WTC11 (cell line): ENCODE results near the gene CROCC2. TPM values are rescaled to one million over a fixed set of nuclear protein-coding genes. Genes with fewer than 3 reads are reported as not detected.

Source experiments
- ATAC-seq: fragments of 200-7000 bp; cut with Tn5 transposase; 2 replicates; pipeline ENCODE4 v1.10.0; 2021; ENCODE audit warnings: mild to moderate bottlenecking, moderate library complexity
- CTCF ChIA-PET: fragments of 300-600 bp; sonication (Branson Sonifier 250); formaldehyde crosslinking; loops from one replicate; lab custom pipeline; 2021; ENCODE audit warnings: antibody characterized with exemption; lab: Charles Lee
- POLR2A ChIA-PET: fragments of 350-600 bp; sonication (Branson Sonifier 250); formaldehyde crosslinking; loops from one replicate; lab custom pipeline; 2021; ENCODE audit warnings: antibody characterized with exemption; lab: Charles Lee
- DNase-seq: peaks from one replicate; pipeline ENCODE4 v3.0.0; 2021; ENCODE audit warnings: low spot score
- H3K27ac Mint-ChIP-seq: 2 replicates; pipeline ENCODE4 v1.8.0; 2021; ENCODE audit warnings: mixed read lengths
- H3K27me3 Mint-ChIP-seq: 2 replicates; pipeline ENCODE4 v1.8.0; 2021; ENCODE audit warnings: low read depth, mild to moderate bottlenecking, moderate library complexity, mixed read lengths
- H3K36me3 Mint-ChIP-seq: 2 replicates; pipeline ENCODE4 v1.8.0; 2021; ENCODE audit warnings: mixed read lengths
- H3K4me1 Mint-ChIP-seq: 2 replicates; pipeline ENCODE4 v1.8.0; 2022; ENCODE audit warnings: mixed read lengths
- H3K4me3 Mint-ChIP-seq: 2 replicates; pipeline ENCODE4 v1.8.0; 2021; ENCODE audit warnings: mild to moderate bottlenecking, moderate library complexity, mixed read lengths
- H3K9me3 Mint-ChIP-seq: 2 replicates; pipeline ENCODE4 v1.8.0; 2021; ENCODE audit warnings: mixed read lengths
- CREB1 ChIP-seq: sonication (generic); formaldehyde crosslinking; IDR thresholded peaks from 2 replicates; pipeline ENCODE4 v1.8.0; 2023; ENCODE audit warnings: mild to moderate bottlenecking, missing genetic modification reagents
- ELF4 ChIP-seq: sonication (generic); formaldehyde crosslinking; IDR thresholded peaks from 2 replicates; pipeline ENCODE4 v1.8.1; 2022; ENCODE audit warnings: low read depth, mild to moderate bottlenecking, moderate library complexity, missing genetic modification reagents
- FOXJ3 ChIP-seq: sonication (generic); formaldehyde crosslinking; IDR thresholded peaks from 2 replicates; pipeline ENCODE4 v1.9.0; 2021; ENCODE audit warnings: missing genetic modification reagents, mild to moderate bottlenecking, borderline replicate concordance
- GRHL2 ChIP-seq: fragments of 250-450 bp; sonication (Bioruptor Pico); IDR thresholded peaks from 2 replicates; pipeline ENCODE4 v1.8.0; 2022; ENCODE audit warnings: mild to moderate bottlenecking, moderate library complexity; ENCODE audit not compliant: insufficient replicate concordance, severe bottlenecking
- MXD4 ChIP-seq: fragments of 250-450 bp; sonication (Bioruptor Pico); IDR thresholded peaks from 2 replicates; pipeline ENCODE4 v1.8.0; 2021; ENCODE audit warnings: mild to moderate bottlenecking, moderate library complexity, borderline replicate concordance
- NR3C1 ChIP-seq: sonication (generic); formaldehyde crosslinking; conservative IDR thresholded peaks from 2 replicates; pipeline ENCODE4 v1.8.1; 2023; ENCODE audit warnings: low read depth, mild to moderate bottlenecking, missing genetic modification reagents
- RORB ChIP-seq: fragments of 250-450 bp; sonication (Bioruptor Pico); IDR thresholded peaks from 2 replicates; pipeline ENCODE4 v1.9.0; 2021; ENCODE audit warnings: mild to moderate bottlenecking
- SMAD3 ChIP-seq: sonication (generic); formaldehyde crosslinking; IDR thresholded peaks from 2 replicates; pipeline ENCODE4 v1.8.0; 2022; ENCODE audit warnings: missing genetic modification reagents, mild to moderate bottlenecking, borderline replicate concordance
- ZNF423 ChIP-seq: fragments of 250-450 bp; sonication (Bioruptor Pico); IDR thresholded peaks from 2 replicates; pipeline ENCODE4 v2.1.2; 2022; ENCODE audit warnings: mild to moderate bottlenecking, moderate library complexity
- ZNF671 ChIP-seq: fragments of 250-450 bp; sonication (Bioruptor Pico); IDR thresholded peaks from 2 replicates; pipeline ENCODE4 v1.8.0; 2021; ENCODE audit warnings: mild to moderate bottlenecking
- total RNA-seq: library from RNA; stranded (reverse); gene quantifications from 3 replicates; pipeline ENCODE4 v1.2.3, GENCODE V29; 2021
- TF ChIP-seq, protein P1 (sequence below): sonication (generic); formaldehyde crosslinking; IDR thresholded peaks from 2 replicates; pipeline ENCODE4 v1.8.0; 2022; ENCODE audit warnings: missing genetic modification reagents
- TF ChIP-seq, protein P2 (sequence below): sonication (generic); formaldehyde crosslinking; conservative IDR thresholded peaks from 2 replicates; pipeline ENCODE4 v1.8.1; 2023; ENCODE audit warnings: mild to moderate bottlenecking, low read depth, missing genetic modification reagents, moderate library complexity
- TF ChIP-seq, protein P3 (sequence below): fragments of 250-450 bp; sonication (Bioruptor Pico); IDR thresholded peaks from 2 replicates; pipeline ENCODE4 v2.1.2; 2022; ENCODE audit warnings: mild to moderate bottlenecking, moderate library complexity
- TF ChIP-seq, protein P4 (sequence below): sonication (generic); formaldehyde crosslinking; IDR thresholded peaks from 2 replicates; pipeline ENCODE4 v1.8.1; 2022; ENCODE audit warnings: mild to moderate bottlenecking, missing genetic modification reagents, moderate library complexity, borderline replicate concordance

CROCC2 gene
- total RNA-seq, 1 experiment from 2014 or later = not detected

DNA sequence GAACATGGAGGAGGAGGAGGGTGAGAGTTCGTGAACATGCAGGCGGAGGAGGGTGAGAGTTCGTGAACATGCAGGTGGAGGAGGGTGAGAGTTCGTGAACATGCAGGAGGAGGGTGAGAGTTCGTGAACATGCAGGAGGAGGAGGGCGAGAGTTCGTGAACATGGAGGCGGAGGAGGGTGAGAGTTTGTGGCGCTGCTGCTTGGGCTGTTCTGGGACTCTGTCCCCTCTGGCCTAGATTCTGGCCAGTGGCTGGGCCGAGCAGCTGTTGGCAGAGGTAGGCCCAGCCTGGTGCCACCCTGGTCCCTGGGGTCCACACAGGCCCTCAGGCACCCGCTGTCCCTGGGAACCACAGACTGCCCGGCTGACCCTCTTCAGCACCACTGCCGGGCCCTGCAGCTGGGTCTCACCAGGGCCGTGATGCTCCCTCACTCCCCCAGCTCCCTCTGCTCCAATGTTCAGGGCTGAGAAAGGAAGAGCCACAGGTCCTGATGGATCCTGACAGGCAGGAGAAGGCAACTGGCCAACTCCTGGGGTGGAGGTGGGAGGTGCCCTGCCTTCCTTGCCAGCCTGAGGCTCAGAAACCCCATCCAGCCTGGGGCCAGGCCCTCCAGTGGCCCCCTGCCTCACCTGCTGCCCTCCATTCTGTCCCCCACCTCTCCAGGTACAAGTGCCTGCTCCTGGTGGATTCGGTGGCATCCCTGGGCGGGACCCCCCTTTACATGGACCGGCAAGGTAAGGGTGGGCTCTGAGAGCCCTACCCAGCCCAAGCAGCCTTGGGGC is 33.6 kb upstream of the CROCC2 start (continued):
- TF ChIP-seq, protein P1, sequence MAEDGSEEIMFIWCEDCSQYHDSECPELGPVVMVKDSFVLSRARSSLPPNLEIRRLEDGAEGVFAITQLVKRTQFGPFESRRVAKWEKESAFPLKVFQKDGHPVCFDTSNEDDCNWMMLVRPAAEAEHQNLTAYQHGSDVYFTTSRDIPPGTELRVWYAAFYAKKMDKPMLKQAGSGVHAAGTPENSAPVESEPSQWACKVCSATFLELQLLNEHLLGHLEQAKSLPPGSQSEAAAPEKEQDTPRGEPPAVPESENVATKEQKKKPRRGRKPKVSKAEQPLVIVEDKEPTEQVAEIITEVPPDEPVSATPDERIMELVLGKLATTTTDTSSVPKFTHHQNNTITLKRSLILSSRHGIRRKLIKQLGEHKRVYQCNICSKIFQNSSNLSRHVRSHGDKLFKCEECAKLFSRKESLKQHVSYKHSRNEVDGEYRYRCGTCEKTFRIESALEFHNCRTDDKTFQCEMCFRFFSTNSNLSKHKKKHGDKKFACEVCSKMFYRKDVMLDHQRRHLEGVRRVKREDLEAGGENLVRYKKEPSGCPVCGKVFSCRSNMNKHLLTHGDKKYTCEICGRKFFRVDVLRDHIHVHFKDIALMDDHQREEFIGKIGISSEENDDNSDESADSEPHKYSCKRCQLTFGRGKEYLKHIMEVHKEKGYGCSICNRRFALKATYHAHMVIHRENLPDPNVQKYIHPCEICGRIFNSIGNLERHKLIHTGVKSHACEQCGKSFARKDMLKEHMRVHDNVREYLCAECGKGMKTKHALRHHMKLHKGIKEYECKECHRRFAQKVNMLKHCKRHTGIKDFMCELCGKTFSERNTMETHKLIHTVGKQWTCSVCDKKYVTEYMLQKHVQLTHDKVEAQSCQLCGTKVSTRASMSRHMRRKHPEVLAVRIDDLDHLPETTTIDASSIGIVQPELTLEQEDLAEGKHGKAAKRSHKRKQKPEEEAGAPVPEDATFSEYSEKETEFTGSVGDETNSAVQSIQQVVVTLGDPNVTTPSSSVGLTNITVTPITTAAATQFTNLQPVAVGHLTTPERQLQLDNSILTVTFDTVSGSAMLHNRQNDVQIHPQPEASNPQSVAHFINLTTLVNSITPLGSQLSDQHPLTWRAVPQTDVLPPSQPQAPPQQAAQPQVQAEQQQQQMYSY (CRISPR knock-in tag) = no peak
- no peak for TF ChIP-seq ZNF423 (CRISPR knock-in tag)
- no peak for TF ChIP-seq GRHL2 (CRISPR knock-in tag)
- no peak for TF ChIP-seq ZNF671 (CRISPR knock-in tag)

DNA sequence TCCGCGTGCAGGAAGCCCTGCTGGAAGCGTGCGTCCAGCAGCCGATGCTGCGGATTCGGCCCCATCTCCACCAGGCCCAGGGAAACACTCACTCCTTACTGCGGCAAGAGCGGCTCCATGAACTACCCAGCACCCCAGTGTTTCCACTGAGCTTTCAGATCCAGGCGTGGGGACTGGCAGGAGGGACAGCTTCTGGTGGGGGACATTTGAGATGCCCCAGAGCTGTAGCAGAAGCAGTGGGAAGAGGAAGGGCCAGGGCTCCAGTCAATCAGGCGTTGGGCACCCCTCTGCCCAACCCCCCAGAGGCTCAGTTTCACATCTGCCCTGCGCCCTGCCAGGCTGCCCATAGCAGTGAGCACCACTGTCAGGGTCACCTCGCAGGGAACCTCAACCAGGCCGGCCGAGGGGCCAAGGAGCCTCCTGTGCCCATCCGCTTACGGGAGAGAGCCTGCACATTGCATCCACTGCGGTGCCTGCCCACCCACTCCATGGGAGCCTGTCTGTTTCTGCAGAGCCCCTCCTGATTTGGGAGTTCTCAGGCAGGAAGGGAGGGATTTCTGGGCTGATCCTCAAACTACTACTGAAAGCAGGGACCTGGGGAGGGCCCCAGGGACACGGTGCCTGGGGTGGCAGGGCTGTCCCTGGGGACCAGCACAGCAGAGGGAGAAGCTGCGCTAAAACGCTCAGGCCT is 32.9 kb upstream of the CROCC2 start:
- Mint-ChIP-seq H3K27ac (no peak overlapping the region), H3K27me3 (no peaks in the 10 kb centered on the region), H3K4me3 (no peak overlapping the region), H3K9me3 (no peaks in the 10 kb centered on the region), H3K36me3 (no peaks in the 10 kb centered on the region), H3K4me1 (no peaks in the 10 kb centered on the region)
- TF ChIP-seq, protein P2, sequence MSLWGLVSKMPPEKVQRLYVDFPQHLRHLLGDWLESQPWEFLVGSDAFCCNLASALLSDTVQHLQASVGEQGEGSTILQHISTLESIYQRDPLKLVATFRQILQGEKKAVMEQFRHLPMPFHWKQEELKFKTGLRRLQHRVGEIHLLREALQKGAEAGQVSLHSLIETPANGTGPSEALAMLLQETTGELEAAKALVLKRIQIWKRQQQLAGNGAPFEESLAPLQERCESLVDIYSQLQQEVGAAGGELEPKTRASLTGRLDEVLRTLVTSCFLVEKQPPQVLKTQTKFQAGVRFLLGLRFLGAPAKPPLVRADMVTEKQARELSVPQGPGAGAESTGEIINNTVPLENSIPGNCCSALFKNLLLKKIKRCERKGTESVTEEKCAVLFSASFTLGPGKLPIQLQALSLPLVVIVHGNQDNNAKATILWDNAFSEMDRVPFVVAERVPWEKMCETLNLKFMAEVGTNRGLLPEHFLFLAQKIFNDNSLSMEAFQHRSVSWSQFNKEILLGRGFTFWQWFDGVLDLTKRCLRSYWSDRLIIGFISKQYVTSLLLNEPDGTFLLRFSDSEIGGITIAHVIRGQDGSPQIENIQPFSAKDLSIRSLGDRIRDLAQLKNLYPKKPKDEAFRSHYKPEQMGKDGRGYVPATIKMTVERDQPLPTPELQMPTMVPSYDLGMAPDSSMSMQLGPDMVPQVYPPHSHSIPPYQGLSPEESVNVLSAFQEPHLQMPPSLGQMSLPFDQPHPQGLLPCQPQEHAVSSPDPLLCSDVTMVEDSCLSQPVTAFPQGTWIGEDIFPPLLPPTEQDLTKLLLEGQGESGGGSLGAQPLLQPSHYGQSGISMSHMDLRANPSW (CRISPR knock-in tag) = no peak
- TF ChIP-seq MXD4 (CRISPR knock-in tag) (no peak), RORB (no peak), NR3C1 (CRISPR knock-in tag) (no peak), CREB1 (CRISPR knock-in tag) (no peak), FOXJ3 (CRISPR knock-in tag) (no peak), SMAD3 (no peak), ELF4 (no peak)
- TF ChIP-seq, protein P3, sequence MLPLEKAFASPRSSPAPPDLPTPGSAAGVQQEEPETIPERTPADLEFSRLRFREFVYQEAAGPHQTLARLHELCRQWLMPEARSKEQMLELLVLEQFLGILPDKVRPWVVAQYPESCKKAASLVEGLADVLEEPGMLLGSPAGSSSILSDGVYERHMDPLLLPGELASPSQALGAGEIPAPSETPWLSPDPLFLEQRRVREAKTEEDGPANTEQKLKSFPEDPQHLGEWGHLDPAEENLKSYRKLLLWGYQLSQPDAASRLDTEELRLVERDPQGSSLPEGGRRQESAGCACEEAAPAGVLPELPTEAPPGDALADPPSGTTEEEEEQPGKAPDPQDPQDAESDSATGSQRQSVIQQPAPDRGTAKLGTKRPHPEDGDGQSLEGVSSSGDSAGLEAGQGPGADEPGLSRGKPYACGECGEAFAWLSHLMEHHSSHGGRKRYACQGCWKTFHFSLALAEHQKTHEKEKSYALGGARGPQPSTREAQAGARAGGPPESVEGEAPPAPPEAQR (CRISPR knock-in tag) = no peak
- TF ChIP-seq, protein P4, sequence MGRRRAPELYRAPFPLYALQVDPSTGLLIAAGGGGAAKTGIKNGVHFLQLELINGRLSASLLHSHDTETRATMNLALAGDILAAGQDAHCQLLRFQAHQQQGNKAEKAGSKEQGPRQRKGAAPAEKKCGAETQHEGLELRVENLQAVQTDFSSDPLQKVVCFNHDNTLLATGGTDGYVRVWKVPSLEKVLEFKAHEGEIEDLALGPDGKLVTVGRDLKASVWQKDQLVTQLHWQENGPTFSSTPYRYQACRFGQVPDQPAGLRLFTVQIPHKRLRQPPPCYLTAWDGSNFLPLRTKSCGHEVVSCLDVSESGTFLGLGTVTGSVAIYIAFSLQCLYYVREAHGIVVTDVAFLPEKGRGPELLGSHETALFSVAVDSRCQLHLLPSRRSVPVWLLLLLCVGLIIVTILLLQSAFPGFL = no peak
- ChIA-PET POLR2A (no interaction called here), CTCF (interaction anchor here (0.6 to 1.4 kb wide), 4 partner anchors 33 to 595 kb away, joined by 3 to 8 read pairs (median 5); no protein-coding TSS in a partner anchor)
- no peak for ATAC-seq
- DNase-seq = peak; percentile 11
